Activated CD8-positive, alpha-beta memory T cell treated with anti-CD3 and anti-CD28 coated beads, Interleukin-2, amount 50 U/mL, for 24 hours (primary cell): Measurements from ENCODE around the gene SLC26A11.
"Not testable (repeated sequence)": the region's sequence is repeated elsewhere in the genome, so short reads cannot be mapped to it uniquely, and the experiment has no call there.

Experiments
- DNase-seq: peaks from one replicate; pipeline ENCODE4 v3.0.0-alpha.2; 2020; ENCODE audit errors: extremely low read depth

SLC26A11 gene

GRCh38 chr17:80243526-80244433 is 23.6 kb downstream of the SLC26A11 start:
- DNase-seq = no peak

- DNase-seq = not testable (repeated sequence)
Observed at GRCh38 chr17:80244448-80244847, 24.2 kb downstream of the SLC26A11 start.

- no peak for DNase-seq
Observed at GRCh38 chr17:80244871-80245509, 24.8 kb downstream of the SLC26A11 start.

- DNase-seq = no peak
Observed at GRCh38 chr17:80245566-80246265, 25.5 kb downstream of the SLC26A11 start.

- no peak for DNase-seq
Observed at GRCh38 chr17:80246266-80246681, 26.0 kb downstream of the SLC26A11 start.

GRCh38 chr17:80246726-80247125 is 26.5 kb downstream of the SLC26A11 start:
- DNase-seq = no peak

GRCh38 chr17:80247561-80247960 is 27.3 kb downstream of the SLC26A11 start:
- DNase-seq = no peak

- no peak for DNase-seq
Observed at GRCh38 chr17:80248001-80248893, 28.0 kb downstream of the SLC26A11 start.

GRCh38 chr17:80248894-80249710 is 28.9 kb downstream of the SLC26A11 start:
- DNase-seq = no peak

GRCh38 chr17:80251966-80252365 is 31.7 kb downstream of the SLC26A11 start:
- no peak for DNase-seq

- DNase-seq = peak; percentile 69
Observed at GRCh38 chr17:80252871-80253270, 32.6 kb downstream of the SLC26A11 start.

- DNase-seq = no peak
Observed at GRCh38 chr17:80253631-80254395, 33.6 kb downstream of the SLC26A11 start.

GRCh38 chr17:80254396-80255251 is 34.4 kb downstream of the SLC26A11 start:
- DNase-seq = no peak

- no peak for DNase-seq
Observed at GRCh38 chr17:80256034-80256350, 35.8 kb downstream of the SLC26A11 start.

GRCh38 chr17:80257716-80258213 is 37.5 kb downstream of the SLC26A11 start:
- no peak for DNase-seq

GRCh38 chr17:80258296-80258695 is 38.1 kb downstream of the SLC26A11 start:
- not testable (repeated sequence) for DNase-seq

GRCh38 chr17:80259457-80260068 is 39.3 kb downstream of the SLC26A11 start:
- no peak for DNase-seq

GRCh38 chr17:80260069-80260535 is 39.9 kb downstream of the SLC26A11 start:
- DNase-seq = no peak
